ENCODE data around the gene ZNF57.
"Not testable (repeated sequence)": the region's sequence is repeated elsewhere in the genome, so short reads cannot be mapped to it uniquely, and the experiment has no call there.

ZNF57 gene

DNA sequence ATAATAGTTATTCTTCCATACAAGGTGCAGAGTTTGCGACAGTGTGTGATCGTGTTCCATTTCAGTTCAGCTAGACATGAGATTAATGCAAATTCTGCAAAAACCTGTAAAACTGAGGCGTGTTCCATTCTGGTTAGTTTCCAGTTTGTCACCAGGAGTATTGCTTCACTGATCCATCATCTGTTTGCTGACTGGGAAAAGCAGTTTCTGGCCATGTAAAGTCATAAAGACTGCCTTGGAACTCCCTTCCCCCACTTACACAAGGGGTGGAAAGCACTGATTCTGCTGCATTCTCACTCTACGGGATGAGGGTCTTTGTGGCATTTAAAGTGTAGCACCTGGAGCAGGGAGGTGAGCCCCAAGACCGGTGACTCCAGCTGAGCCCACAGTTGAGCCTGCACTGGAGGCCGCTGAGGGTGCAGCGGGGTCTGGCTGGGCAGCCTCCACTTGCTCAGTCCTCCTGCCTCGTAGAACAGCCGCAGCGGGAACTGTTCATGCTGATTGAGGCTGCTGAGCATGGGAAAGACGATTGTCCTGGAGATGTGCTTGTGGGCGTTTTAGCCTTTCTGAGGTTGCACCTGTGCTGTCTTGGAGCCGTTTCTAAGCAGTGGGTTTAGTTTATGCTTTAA, 2.0 kb downstream of the ZNF57 start:
- DNase-seq: no peak

DNA sequence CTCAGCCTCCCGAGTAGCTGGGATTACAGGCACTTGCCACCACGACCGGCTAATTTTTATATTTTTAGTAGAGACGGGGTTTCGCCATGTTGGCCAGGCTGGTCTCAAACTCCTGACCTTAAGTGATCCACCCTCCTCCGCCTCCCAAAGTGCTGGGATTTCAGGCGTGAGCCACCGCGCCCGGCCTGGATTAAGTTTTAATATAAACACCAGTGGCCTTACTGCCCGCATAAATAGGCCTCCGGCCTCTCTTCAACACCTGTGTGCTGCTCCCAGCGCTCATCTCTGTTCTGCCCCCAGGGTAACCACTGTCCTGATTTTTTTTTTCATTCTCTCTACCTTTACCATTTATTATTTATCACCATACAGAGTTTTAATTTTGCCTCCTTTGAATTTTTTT, 2.6 kb downstream of the ZNF57 start:
- not testable (repeated sequence) for DNase-seq

- DNase-seq: no peak
These were observed 5.3 kb downstream of the ZNF57 start for GRCh38 chr19:2905918-2906519.

DNA sequence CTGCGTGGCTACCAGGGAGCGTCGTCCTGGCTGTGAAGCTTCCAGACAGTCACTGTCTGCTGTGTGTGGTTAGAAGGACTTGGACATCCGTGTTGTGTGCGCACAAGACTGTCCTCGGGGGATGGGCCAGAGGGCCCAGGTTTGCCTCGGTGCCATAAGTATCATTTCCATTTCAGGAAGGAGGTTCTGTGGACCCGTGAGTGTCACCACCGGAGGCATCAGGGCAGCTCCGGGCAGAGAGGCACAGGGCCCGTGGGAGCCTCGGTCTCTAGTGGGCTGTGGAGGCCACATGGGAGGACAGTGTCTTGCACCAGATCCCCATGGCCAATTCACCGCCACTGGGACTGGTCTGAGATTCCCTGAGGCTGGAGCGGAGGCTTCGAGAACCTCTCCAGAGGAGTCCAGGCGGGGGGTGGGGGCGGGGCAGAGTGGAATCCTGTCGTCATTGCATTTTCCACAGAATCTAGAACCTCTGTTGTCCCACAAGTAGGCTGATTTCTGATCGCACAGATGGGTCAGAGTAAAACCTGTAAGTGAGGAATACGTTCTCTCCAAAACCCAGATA, 6.0 kb downstream of the ZNF57 start:
- no peak for DNase-seq

- no peak for DNase-seq
These were observed 11.6 kb downstream of the ZNF57 start for GRCh38 chr19:2912306-2912705.

DNA sequence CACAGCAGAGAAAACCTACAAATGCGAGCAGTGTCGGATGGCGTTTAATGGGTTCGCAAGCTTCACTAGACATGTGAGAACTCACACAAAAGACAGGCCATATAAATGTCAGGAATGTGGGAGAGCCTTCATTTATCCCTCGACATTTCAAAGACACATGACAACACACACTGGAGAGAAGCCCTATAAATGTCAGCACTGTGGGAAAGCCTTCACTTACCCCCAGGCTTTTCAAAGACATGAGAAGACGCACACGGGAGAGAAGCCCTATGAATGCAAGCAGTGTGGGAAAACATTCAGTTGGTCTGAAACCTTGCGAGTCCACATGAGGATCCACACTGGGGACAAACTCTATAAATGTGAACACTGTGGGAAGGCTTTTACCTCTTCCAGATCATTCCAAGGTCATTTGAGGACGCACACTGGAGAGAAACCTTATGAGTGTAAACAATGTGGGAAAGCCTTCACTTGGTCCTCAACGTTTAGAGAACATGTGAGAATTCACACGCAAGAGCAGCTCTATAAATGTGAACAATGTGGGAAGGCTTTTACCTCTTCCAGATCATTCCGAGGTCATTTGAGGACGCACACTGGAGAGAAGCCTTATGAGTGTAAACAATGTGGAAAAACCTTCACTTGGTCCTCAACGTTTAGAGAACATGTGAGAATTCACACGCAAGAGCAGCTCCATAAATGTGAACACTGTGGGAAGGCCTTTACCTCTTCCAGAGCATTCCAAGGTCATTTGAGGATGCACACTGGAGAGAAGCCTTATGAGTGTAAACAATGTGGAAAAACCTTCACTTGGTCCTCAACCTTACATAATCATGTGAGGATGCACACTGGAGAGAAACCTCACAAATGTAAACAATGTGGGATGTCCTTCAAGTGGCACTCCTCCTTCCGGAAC, 16.8 kb downstream of the ZNF57 start:
- DNase-seq: no peak

DNA sequence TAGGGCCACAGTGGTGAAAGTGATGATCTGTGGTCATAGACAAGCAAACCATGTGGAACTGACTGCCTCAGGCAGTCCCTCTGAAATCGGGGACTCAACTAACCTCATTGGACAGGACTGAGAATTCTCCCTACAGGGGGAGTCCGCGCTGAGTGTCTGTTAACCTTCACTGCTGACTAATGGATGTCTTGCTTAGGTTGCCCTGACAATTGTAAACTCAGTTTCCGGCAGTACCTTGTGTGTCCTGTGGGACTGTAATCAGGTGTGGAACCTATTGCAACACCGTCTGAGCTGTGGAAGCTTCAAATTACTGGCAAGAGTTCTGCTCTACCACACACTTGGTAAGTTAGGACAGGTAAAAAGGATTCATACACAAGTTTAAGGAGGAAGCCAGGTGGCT, 22.3 kb downstream of the ZNF57 start:
- no peak for DNase-seq

DNA sequence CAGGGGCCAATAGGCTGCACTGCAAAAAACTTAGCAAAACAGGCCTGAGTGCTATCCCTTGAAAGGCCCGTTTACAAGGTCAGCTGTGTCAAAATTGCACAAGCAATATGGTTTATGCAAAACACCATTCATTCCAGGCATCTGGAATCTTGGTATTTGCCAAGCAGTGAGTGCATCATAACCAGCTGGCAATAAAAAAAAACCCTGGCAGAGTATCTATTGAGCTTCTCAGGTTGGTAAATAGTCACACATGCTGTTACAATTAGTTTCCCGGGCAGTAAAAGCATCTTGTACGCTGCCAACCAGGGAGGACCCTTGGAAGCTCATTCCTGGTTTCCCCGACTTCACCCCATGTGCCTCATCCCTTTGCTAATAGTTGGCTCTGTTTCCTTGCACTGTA, 22.8 kb downstream of the ZNF57 start:
- no peak for DNase-seq

DNA sequence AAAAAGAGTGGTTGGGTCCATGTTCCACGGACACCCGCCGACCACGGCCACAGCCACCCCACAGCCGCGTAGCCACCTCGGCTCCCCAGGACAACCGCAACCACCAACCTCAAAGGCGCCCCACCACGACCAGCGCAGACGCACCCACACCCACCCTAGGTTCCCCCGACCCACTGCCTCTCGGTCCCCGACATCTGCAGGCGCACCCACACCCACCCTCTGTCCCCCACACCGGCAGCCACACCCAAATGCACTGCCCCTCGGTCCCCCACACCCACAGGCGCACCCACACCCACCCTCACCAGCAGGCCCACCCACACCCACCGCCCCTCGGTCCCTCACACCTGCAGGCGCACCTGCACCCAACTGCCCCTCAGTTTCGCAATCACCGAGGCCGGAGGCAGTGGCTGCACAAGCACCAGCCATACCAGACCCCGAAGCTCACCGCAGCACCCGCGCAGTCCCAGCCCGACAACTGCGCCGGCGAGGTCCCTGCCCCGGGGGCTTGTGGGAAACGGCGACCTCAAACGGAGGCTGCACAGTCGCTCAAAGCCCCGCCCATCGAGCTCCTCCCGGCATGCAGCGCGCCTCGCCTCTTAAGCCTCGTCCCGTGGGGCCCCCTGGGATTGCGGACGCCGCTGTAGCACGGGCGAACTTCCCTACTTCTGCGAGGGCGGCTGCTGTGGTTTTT, 25.8 kb downstream of the ZNF57 start:
- DNase-seq: no peak

DNA sequence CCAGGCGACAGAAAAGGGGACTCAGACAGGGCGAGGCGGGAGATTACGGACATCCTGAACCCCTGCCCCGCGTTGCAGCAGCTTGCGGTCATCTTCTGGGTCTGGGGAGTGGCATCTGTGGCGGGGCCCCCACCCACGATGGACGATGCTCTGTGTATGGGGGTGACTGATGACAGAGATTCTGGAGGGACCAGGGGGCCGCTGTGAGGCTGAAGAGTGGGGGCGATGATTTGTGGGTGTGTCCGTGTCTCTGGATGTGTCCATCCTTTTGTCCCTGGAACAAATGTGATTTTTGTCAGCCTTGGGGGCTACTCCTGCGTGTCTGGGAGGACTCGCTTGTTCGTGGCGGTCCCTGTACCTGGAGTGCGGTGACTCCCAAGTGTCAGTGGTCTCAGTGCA, 26.3 kb downstream of the ZNF57 start:
- no peak for DNase-seq

- DNase-seq: no peak
These were observed 32.8 kb downstream of the ZNF57 start for GRCh38 chr19:2933490-2933910.

- not testable (repeated sequence) for DNase-seq
These were observed 35.1 kb downstream of the ZNF57 start for GRCh38 chr19:2935863-2936262.

DNA sequence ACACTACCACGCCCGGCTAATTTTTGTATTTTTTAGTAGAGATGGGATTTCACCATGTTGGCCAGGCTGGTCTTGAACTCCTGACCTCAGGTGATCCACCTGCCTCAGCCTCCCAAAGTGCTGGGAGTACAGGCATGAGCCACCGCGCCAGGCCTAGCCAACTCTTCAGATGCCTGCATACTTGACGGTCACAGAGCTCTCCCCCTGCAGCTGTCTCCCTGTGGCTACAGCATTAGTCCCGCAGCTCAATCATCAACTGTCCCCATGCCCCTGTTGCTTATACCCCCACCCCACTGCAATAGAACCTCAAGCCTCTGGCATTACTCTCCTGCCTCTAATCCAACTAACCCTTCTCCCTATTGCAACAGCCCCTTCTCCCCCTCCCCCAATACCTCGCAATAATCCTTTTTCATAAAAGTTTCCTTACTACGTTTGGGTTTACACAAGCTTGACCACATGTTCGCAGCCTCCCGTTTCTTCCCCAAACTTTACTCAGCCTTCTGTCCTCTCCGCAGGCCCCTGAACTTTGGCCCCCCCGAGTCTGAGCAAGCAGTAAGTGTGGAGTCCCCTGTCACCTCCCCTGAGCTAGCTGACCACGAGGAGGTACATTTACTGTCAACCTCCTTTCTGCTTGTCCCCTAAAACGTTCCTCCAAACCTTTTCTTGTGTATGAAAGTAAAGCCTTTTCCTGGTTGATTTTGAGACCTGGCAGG, 42.4 kb downstream of the ZNF57 start:
- no peak for DNase-seq

- DNase-seq: no peak
These were observed 43.7 kb downstream of the ZNF57 start for GRCh38 chr19:2944403-2944774.

- DNase-seq: peak; percentile 93 to 98
These were observed 44.2 kb downstream of the ZNF57 start, which contains the start of gene ZNF77 for GRCh38 chr19:2944775-2945574. ZNF77 (minus strand) TSS chr19:2944971; CDS start chr19:2944840, 131 bp downstream.

DNA sequence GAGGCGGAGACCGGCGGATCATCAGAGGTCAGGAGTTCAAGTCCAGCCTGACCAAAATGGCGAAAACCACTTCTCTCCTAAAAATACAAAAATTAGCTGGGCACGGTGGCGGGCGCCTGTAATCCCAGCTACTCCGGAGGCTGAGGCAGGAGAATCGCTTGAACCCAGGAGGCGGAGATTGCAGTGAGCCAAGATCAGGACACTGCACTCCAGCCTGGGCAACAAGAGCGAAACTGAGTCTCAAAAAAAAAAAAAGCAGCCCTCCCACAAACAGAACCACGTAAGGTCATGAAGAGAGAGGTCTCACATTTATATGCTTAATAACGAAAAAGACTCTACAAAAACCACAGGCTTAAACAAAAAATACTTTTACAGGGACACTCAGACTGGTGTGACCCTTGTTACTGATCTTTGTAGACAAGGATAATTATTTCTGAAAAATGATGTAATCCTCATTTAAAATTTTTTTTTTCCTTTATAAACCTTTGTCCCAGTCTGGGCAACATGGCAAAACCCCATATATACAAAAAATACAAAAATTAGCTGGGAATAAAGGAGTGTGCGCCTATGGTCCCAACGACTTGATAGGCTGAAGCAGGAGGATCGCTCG, 45.0 kb downstream of the ZNF57 start:
- no peak for DNase-seq

- DNase-seq: peak; percentile 46 to 75
These were observed 49.2 kb downstream of the ZNF57 start for GRCh38 chr19:2949939-2950285.

DNA sequence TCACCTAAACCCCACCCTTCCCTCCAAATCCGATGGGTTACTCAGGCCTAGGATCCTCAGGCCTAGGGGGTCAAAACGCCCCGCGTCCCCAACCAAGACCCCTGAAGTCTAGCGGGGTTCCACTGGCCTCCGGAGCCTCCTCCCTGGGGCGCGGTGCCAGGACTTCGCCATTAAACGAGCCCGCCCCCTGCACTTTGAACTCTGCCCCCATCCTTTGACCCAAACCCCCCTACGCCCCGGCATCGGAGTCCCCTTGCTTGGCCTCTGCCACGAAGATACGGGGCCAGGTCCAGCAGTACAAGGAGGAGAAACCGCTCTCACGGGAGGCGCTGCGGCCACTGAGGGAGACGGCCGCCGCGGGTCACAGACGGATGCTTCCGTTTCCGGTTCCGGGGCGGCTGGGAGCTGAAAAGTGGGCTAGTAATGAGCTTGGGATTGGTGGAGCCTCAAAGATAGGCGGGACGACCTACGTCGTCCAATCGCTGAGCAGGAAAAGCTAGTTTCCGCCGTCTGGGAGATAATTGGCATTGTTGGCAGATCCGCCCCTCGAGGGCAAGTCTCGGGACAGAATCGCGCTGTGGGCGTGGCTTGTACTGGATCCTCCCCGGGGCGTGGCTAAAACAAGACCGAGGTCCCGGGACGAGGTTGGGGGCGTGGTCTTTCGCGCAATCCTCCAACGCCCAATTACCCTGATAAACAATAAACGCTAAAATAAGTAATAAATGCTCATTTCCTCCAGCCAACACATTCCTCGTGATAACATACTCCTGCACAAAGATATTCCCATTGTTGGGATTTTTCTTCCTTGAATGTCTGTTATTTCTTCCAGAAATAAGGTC, 49.8 kb downstream of the ZNF57 start:
- peak; percentile 92 to 99 for DNase-seq

DNA sequence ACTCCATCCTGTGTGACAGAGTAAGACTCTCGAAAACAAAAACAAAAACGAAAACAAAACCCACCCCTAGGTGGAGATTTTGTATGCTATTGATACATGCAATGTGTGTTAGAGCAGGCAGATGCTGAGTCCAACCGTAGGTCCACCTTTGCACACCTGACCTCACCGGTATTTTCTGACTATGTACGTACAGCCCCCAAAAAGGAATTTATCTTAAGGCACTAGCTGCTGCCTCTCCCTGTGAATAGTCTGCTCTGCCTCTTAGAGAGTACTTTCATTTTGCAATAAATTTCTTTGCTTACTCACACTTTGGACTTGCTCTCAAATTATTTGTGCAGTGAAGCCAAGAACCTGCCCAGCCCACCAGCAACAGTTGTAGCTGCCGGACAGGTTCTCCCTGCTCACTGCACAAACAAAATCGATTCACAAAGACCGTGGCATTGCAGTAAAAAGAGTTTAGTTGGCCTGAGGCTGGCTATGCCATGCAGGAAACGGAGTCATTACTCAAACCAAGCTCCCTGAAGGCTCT, 52.3 kb downstream of the ZNF57 start:
- no peak for DNase-seq

- no peak for DNase-seq
These were observed 56.4 kb downstream of the ZNF57 start for GRCh38 chr19:2957160-2957559.

Data from SW 1271 (cell line).